KMS-11 (cell line): ENCODE data around the gene GDF3.

Experiments
- H2AFZ ChIP-seq: fragments of 200-600 bp; sonication (generic); 2 replicates; pipeline ENCODE4 v1.6.1; 2016; ENCODE audit warnings: antibody characterized with exemption, mixed run types, low read depth
- H3K27ac ChIP-seq: fragments of 200-600 bp; sonication (generic); 2 replicates; pipeline ENCODE4 v1.6.1; 2016; ENCODE audit warnings: mild to moderate bottlenecking, mixed run types
- H3K27me3 ChIP-seq: fragments of 200-600 bp; sonication (generic); 2 replicates; pipeline ENCODE4 v1.6.1; 2017; ENCODE audit warnings: mild to moderate bottlenecking, low read depth, mixed run types, moderate library complexity; ENCODE audit not compliant: insufficient read depth
- H3K36me3 ChIP-seq: fragments of 200-600 bp; sonication (generic); 2 replicates; pipeline ENCODE4 v1.6.1; 2017; ENCODE audit warnings: mild to moderate bottlenecking, mixed run types; ENCODE audit not compliant: insufficient read depth
- H3K4me1 ChIP-seq: fragments of 200-600 bp; sonication (generic); 2 replicates; pipeline ENCODE4 v1.6.1; 2016; ENCODE audit warnings: mild to moderate bottlenecking, low read depth, mixed run types; ENCODE audit not compliant: poor library complexity, severe bottlenecking
- H3K4me2 ChIP-seq: fragments of 200-600 bp; sonication (generic); 2 replicates; pipeline ENCODE4 v1.7.0; 2016; ENCODE audit warnings: mild to moderate bottlenecking, mixed run types
- H3K4me3 ChIP-seq: fragments of 200-600 bp; sonication (generic); IDR thresholded peaks from 2 replicates; pipeline ENCODE4 v1.6.1; 2017; ENCODE audit warnings: low read depth, low read length, mixed read lengths; ENCODE audit not compliant: insufficient read depth
- H3K79me2 ChIP-seq: fragments of 200-600 bp; sonication (generic); 2 replicates; pipeline ENCODE4 v1.6.1; 2016; ENCODE audit warnings: low read depth, mixed run types; ENCODE audit not compliant: insufficient read depth
- H3K9ac ChIP-seq: fragments of 200-600 bp; sonication (generic); 2 replicates; pipeline ENCODE4 v1.6.1; 2016; ENCODE audit warnings: mild to moderate bottlenecking, mixed run types
- H4K20me1 ChIP-seq: fragments of 200-600 bp; sonication (generic); 2 replicates; pipeline ENCODE4 v1.6.1; 2016; ENCODE audit warnings: mild to moderate bottlenecking, mixed run types; ENCODE audit not compliant: insufficient read depth
- TF ChIP-seq, protein P1 (sequence below): fragments of 200-600 bp; sonication (generic); conservative IDR thresholded peaks from 2 replicates; pipeline ENCODE4 v1.6.1; 2017; ENCODE audit warnings: low read depth, mild to moderate bottlenecking, antibody characterized with exemption, low read length, moderate library complexity, mixed read lengths

Gene GDF3

DNA sequence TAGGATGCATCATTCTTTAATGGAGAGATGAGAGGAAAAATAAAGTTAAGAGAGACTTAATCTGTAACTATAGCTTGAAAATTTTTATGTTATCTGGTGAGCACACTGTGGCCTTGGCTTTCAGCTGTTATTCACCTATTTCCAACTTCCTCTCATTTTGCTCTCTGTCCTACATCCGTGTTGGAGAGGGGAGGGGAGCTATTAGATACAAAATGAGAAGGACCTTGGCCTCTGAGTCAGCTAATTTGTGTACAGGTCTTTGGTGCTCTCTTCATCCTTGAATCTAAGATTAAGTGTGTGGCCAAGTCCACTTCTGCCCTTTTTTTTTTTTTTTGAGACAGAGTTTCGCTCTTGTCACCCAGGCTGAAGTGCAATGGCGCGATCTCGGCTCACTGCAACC, 29.0 kb downstream of the GDF3 start:
- Histone ChIP-seq H3K4me3 (no peak overlapping the region), H3K4me2 (no peak overlapping the region), H3K4me1 (no peaks in the 10 kb centered on the region), H3K27ac (no peak overlapping the region), H3K36me3 (no peaks in the 10 kb centered on the region), H3K27me3 (no peaks in the 10 kb centered on the region), H3K9ac (no peak overlapping the region), H2AFZ (no peak overlapping the region), H4K20me1 (no peaks in the 10 kb centered on the region), H3K79me2 (no peaks in the 10 kb centered on the region)
- TF ChIP-seq, protein P1, sequence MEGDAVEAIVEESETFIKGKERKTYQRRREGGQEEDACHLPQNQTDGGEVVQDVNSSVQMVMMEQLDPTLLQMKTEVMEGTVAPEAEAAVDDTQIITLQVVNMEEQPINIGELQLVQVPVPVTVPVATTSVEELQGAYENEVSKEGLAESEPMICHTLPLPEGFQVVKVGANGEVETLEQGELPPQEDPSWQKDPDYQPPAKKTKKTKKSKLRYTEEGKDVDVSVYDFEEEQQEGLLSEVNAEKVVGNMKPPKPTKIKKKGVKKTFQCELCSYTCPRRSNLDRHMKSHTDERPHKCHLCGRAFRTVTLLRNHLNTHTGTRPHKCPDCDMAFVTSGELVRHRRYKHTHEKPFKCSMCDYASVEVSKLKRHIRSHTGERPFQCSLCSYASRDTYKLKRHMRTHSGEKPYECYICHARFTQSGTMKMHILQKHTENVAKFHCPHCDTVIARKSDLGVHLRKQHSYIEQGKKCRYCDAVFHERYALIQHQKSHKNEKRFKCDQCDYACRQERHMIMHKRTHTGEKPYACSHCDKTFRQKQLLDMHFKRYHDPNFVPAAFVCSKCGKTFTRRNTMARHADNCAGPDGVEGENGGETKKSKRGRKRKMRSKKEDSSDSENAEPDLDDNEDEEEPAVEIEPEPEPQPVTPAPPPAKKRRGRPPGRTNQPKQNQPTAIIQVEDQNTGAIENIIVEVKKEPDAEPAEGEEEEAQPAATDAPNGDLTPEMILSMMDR = no peak

DNA sequence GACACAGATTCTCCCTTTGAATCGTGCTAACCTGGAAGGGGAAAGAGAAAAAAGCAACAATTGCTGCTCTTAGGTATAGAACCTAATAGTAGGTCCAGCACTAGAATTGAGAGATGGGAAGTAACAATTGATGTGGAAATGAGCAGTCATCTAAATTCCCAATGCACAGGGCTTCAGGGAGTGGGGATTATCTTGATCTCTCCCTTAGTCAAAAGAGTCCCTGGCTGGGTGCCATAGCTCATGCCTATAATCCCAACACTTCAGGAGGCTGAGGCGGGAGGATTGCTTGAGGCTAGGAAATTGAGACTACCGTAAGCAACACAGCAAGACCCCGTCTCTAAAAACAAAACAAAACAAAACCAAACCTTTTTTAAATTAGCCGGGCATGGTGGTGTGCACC, 33.8 kb downstream of the GDF3 start:
- no peaks in the 10 kb centered on the region for H3K4me1 ChIP-seq
- no peaks in the 10 kb centered on the region for H3K36me3 ChIP-seq
- TF ChIP-seq, protein P1 = no peak
- H3K9ac ChIP-seq = no peak overlapping the region
- H3K27ac ChIP-seq = no peak overlapping the region
- no peaks in the 10 kb centered on the region for H4K20me1 ChIP-seq
- no peaks in the 10 kb centered on the region for H3K79me2 ChIP-seq
- no peak overlapping the region for H2AFZ ChIP-seq
- H3K4me2 ChIP-seq = no peak overlapping the region
- H3K27me3 ChIP-seq = no peaks in the 10 kb centered on the region
- no peak overlapping the region for H3K4me3 ChIP-seq

DNA sequence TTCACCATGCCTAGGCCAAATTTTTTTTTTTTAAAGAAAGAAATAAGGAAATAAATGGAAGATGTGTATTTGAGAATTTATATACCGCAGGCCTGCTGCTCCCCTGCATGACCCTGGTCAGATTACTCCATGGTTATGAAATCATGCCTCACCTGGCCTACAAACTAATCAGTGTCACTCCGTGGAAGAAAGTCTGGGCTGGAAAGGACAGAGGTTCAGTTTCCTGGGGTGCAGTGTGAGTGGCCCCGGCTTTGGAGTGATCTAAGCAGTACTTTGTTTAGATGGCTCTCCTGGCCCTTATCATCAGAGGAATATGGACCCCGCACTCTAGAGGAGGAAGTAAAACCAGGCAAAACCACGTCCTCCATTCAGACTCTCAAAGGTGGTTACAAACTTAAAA, 39.5 kb downstream of the GDF3 start:
- no peaks in the 10 kb centered on the region for H4K20me1 ChIP-seq
- TF ChIP-seq, protein P1 = no peak
- H3K27me3 ChIP-seq = no peaks in the 10 kb centered on the region
- no peak overlapping the region for H3K4me2 ChIP-seq
- H3K27ac ChIP-seq = no peak overlapping the region
- H3K4me3 ChIP-seq = no peak overlapping the region
- H3K79me2 ChIP-seq = no peaks in the 10 kb centered on the region
- no peak overlapping the region for H2AFZ ChIP-seq
- H3K36me3 ChIP-seq = no peaks in the 10 kb centered on the region
- no peak overlapping the region for H3K9ac ChIP-seq
- H3K4me1 ChIP-seq = no peaks in the 10 kb centered on the region

DNA sequence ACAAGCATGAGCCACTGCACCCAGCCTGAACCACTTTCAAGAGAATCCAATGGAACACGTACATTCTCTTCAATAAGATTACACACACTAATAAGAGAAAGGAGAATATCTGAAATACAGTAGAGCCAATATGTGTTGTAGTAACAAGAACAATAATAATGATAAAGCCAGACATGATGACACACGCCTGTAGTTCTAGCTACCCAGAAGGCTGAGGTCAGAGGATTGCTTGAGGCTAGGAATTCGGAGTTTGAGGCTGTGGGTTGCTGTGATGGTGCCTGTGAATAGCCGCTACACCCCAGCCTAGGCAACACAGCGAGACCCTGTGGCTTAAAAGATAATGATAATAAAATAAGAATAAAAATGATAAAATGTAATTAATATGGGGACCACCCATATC, 45.5 kb downstream of the GDF3 start:
- Histone ChIP-seq H3K4me2 (no peak overlapping the region), H4K20me1 (no peaks in the 10 kb centered on the region), H3K4me1 (peaks cover 8% of the 10 kb centered on the region), H3K27me3 (no peaks in the 10 kb centered on the region), H3K9ac (no peak overlapping the region), H3K4me3 (no peak overlapping the region), H3K79me2 (no peaks in the 10 kb centered on the region), H3K36me3 (no peaks in the 10 kb centered on the region), H2AFZ (no peak overlapping the region), H3K27ac (no peak overlapping the region)
- TF ChIP-seq, protein P1 = no peak

DNA sequence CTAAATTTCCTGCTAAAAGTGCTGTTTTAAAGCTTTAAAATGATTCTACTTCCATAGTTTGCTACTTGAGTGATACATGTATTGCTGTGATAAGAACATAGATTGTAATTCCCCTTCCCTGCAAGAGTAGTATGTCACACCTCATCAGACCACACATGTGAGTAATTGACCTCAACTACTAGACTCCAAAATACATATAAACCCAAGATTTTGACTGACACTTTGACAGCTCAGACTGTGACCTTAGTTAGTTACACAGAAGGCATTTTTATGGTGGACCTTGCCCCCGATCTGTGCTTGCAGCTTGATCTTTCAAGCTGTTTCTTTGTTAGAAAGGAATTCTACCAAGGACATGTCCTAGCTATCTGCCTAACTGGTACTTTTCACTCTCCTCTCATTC, 48.5 kb downstream of the GDF3 start:
- no peaks in the 10 kb centered on the region for H3K27me3 ChIP-seq
- H3K27ac ChIP-seq = no peak overlapping the region
- H3K4me1 ChIP-seq = peaks cover 8% of the 10 kb centered on the region
- TF ChIP-seq, protein P1 = no peak
- H2AFZ ChIP-seq = no peak overlapping the region
- H3K9ac ChIP-seq = no peak overlapping the region
- H3K4me2 ChIP-seq = no peak overlapping the region
- H3K4me3 ChIP-seq = no peak overlapping the region
- H3K36me3 ChIP-seq = no peaks in the 10 kb centered on the region
- no peaks in the 10 kb centered on the region for H4K20me1 ChIP-seq
- H3K79me2 ChIP-seq = no peaks in the 10 kb centered on the region
